HG02759 (cell line): Measurements from ENCODE around the gene DSCAM.
"Not testable (repeated sequence)": the region's sequence is repeated elsewhere in the genome, so short reads cannot be mapped to it uniquely, and the experiment has no call there.

ENCODE experiments used
- ATAC-seq: cut with Tn5 transposase; IDR thresholded peaks from one replicate; pipeline ENCODE4 v1.9.1; 2021; ENCODE audit warnings: mild to moderate bottlenecking, moderate library complexity; ENCODE audit not compliant: unreplicated experiment

The DSCAM gene

GRCh38 chr21:40269239-40269638 is 577.7 kb downstream of the DSCAM start:
- no peak for ATAC-seq

DNA sequence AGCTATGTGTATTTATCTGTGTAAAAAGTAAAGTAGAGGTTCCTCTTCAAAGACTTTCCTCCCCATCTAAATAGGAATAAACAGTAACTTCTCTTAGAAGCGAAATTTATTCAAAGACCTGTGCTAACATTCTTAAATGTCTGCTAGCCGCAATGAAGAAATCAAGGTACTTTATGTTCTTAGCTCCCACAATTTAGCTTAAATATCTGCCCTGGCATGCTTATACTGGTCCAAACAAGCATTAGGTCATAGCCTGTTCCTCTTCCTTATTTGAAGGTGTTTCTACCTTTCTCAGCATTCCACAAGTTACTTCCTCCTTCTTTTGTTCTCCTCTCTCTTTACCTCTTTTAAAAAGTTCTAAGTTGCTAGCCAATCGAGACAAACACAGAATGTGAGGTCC is 588.5 kb downstream of the DSCAM start:
- ATAC-seq, result not testable (repeated sequence)

DNA sequence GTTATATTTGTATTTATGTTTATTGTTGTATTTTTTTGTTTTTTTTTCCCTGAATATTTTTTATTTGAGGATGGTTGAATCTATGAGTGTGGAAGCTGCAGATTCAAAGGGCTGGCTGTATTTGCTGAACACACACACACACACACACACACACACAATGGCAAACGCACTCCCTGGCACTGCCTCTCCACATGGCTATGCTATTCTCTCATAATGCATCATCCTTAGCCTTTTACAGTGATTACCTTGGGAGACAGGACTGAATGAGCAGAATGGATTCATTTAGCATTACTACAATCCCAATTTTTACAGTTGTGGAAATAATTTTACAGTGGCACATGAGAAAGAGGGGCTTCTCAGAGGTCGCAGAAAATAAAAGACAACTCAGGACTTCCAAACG is 589.6 kb downstream of the DSCAM start:
- ATAC-seq, result no peak

- no peak for ATAC-seq
Measured at GRCh38 chr21:40255518-40256444, 591.2 kb downstream of the DSCAM start.

DNA sequence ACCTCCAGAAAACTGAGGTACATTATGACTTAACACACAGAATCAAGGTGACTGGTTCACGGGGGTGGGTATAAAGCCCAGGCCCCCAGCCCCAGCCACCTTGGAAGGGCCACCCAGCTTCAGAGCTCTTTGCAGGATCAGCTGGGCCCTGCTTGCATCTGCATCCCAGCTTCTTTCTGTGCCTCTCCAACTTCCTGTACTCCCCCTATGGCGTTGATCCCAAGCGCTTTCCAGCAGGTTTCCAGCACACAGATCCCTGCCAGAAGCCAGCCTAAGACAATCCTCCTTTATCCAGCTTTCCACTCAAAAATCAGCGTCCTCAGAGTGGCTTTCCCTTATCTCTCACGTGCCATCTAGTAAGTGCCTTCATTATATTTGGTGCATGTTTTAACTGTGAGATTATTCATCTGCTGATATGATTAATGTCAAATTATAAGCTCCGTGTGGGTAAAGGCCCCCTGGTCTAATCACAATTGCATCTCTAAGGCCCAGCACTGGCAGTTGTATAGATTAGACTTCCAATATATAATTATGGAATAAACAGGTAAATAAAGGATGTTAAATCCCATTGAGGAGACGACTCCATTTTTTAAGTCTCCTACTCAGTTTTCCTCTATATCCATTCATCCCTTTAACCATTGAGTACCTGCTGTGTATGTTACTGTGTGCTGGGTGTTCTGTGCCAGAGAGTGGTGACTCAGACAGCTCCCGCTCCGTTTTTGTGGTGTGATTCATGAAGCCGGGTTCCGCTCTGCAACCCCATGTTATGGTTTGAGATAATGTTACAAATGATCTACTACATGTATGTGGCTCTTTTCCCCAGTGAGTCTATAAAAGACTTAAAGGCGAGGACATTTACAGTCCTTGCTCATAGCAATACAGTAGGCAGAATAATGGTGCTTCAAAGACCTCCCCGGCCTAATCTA is 592.2 kb downstream of the DSCAM start:
- no peak for ATAC-seq

DNA sequence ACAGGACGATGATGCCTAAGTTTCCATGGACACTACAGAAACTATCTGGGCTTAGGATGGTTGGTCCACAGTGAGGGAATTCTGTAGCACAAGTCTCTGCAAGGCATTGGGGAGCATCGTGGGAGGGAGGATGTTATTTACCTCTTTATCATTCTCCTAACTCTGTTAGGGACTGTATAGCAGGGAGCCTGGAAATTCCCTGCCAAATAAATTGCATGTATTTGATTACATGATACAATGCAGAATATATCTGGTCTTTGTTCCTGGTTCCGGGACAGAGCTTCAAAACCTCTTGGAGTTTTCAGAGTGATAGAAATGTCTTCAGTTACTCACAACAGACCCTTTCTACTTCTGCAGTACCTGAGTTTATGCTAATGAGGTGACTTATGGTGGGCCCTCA is 593.8 kb downstream of the DSCAM start:
- no peak for ATAC-seq

GRCh38 chr21:40250514-40251294 is 596.3 kb downstream of the DSCAM start:
- no peak for ATAC-seq

GRCh38 chr21:40244981-40245380 is 602.0 kb downstream of the DSCAM start:
- ATAC-seq, result no peak

DNA sequence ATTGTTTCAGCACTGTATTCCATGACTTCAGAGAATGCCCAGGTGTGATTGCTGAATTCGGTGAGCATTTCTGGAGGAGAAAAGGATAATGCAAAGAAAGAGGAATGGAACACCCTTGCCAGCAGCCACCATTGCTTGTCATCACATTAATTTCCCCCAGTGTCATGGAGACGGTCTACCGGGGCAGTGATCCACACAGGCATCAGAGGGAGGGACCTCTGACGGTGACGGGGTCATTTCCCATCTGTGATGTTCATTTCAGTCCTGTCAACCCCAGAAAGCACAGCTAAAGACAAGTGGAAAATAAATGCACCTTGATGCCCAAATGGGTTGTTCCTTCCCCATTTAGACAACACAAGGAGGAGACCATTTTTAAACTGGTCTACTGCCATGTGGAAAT is 603.3 kb downstream of the DSCAM start:
- ATAC-seq, result no peak

GRCh38 chr21:40242586-40243265 is 604.2 kb downstream of the DSCAM start:
- ATAC-seq, result no peak

GRCh38 chr21:40235528-40235927 is 611.4 kb downstream of the DSCAM start:
- no peak for ATAC-seq

DNA sequence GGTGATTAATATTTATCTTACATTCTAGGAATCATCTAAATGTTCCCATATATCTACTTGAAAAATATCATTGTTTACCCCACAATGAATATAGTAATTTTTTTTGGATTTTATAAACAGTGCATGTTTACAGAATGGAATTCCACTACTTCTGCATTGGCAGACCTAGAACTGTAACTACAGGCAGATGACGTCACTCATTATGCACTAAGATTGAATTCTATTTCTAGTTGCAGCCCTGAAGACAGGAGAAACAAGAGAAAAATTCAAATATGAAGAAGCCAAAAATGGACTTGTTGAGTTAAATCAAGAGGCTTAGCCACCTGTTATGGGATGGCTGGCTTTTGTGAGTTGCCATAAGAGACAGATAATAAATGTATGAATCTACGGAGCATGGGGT is 615.0 kb downstream of the DSCAM start:
- no peak for ATAC-seq

- no peak for ATAC-seq
Measured at GRCh38 chr21:40227096-40227495, 619.9 kb downstream of the DSCAM start.

GRCh38 chr21:40215941-40216340 is 631.0 kb downstream of the DSCAM start:
- ATAC-seq, result no peak

GRCh38 chr21:40210251-40210650 is 636.7 kb downstream of the DSCAM start:
- ATAC-seq, result no peak

DNA sequence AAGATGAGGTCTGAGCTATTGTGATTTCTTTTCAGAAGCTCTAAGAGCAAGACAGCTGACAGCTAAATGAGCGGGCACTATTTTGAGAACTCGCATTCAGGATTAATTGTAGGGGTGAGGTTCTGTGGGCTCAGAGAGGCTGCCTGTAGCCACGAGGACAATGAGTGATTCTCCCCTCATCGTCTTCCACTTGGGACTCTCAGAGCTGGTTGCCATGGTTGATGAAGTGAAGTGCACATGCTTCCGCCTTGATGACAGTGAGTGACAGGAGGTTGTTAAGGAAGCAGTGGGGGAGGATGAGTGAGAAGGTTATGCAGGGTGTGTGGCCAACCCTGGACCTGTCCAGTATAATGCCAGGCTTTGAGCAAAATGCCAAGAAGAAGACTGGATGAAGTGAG is 638.0 kb downstream of the DSCAM start:
- no peak for ATAC-seq

- ATAC-seq, result no peak
Measured at GRCh38 chr21:40208206-40208947, 638.6 kb downstream of the DSCAM start.

- ATAC-seq, result no peak
Measured at GRCh38 chr21:40200946-40201345, 646.0 kb downstream of the DSCAM start.

DNA sequence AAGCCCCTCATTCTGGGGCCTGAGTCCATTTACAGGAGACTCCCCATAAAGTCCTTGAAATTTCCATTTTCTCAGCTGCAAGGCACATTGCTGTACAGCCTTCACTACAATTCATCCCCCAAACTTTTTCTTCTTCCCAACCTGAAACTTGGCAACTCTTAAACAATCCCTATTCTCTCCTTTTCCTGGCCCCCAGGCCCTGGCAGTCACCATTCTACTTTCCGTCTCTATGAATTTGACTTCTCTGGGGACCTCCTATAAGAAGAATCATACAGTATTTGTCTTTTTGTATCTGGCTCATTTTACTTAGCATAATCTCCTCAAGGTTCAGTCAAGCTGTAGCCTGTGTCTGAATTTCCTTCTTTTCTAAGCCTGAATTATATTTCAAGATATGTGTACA is 646.8 kb downstream of the DSCAM start:
- no peak for ATAC-seq
